GM18861 (cell line): Measurements from ENCODE around the gene STXBP6.
"Not testable (repeated sequence)": the region's sequence is repeated elsewhere in the genome, so short reads cannot be mapped to it uniquely, and the experiment has no call there.

Experiments used
- ATAC-seq: cut with Tn5 transposase; IDR thresholded peaks from one replicate; pipeline ENCODE4 v1.9.1; 2021; ENCODE audit not compliant: unreplicated experiment

STXBP6 gene

DNA sequence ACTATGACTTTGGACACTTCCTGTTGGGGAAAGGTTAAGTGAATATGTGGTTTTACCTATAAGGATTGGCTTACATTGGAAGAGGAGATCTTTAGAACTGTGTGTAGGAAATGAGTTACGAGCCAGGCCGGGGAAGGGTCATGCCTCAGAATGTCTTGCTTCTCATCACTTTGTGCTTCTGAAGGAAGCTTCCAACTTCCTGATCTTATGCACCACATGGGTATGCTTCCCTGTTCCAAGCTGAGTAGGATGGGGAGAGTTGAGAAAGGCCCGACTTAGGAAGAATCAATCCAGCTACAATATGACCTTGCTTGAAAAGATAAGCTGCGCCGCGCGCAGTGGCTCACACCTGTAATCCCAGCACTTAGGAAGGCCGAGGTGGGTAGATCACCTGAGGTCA, 59.9 kb downstream of the STXBP6 start:
- no peak for ATAC-seq

DNA sequence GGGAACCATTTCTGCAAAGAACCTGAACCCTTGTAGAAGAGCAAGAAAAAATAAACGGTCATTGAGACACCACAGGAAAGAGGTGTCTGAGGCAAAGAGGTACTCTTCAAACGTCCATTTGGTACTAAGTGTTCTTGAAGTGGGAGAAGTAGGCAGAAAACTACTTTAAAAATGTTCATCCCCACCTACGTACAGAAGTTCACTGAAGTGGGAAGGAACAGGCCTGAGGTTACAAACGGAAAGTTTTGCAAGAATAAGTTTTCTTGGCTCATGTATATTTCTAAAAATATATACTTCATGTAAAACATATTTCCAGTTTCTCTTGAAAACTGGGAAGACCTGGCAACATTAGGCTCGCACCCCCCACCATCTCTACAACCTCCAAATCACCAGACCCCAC, 61.2 kb downstream of the STXBP6 start:
- ATAC-seq = no peak

DNA sequence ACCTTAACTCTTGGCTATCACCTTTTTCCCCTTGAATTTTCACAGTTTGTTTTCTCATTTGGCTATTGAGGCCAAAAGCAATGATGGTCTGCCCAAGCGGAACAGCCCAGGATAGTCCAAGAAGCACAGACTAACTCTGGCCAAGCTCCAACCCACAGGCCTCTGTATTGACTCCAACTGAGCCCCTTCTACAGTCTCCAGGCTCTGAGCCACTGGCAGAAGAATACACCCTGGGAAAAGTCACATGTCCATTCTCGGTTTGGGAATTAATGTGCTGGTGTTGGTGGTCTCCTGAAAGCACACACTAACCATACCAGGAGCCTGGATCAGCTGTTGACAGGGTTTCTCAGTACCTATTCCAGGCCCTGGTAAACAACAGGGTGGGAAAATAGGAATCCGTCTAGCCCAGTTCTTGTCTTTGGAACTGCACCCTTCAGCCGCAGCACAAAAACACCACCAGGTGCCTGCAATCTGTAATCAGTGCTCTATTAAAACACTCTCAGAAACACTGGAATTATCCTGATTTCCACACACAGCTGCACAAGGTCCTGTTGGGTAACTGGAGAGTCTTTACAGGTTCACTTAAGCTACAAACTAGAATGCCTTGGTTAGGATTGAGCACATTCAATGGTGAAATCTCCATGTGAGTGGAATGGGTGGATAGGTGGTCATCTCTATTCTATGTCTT, 63.6 kb downstream of the STXBP6 start:
- ATAC-seq = no peak

DNA sequence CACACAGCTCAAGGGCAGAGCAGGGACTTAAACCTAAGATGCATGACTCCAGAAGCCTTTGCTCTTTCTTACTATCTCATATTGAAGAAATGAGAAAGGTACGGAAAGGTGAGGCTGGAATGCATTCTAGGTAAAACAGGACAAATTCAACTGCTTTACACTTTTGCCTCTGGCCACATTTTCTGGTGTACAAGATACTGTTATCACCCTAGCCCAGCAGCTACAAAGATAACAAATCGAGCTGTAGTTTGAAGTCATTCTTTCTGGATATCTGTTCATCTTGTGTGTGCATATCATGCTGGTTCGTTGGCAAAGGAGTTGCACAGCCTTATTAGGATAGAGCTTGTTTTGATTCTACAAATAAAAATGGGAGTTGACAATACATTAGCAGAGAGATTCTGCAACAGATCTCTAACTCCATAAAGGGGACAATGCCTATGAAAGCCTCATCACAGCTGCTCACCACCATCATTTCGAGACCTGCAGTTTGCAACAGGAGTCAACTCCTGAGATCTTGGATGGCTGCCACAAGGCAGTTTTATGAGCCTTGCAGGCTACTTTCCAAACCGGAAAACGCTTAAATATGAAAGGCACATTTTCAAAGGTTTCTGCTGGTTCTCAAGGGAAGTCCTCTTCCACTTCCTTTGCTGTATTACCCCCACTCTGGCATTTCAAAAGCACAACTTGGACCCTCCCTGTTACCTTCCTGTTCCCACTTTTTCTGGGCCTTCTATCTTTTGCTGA, 64.9 kb downstream of the STXBP6 start:
- ATAC-seq = no peak

DNA sequence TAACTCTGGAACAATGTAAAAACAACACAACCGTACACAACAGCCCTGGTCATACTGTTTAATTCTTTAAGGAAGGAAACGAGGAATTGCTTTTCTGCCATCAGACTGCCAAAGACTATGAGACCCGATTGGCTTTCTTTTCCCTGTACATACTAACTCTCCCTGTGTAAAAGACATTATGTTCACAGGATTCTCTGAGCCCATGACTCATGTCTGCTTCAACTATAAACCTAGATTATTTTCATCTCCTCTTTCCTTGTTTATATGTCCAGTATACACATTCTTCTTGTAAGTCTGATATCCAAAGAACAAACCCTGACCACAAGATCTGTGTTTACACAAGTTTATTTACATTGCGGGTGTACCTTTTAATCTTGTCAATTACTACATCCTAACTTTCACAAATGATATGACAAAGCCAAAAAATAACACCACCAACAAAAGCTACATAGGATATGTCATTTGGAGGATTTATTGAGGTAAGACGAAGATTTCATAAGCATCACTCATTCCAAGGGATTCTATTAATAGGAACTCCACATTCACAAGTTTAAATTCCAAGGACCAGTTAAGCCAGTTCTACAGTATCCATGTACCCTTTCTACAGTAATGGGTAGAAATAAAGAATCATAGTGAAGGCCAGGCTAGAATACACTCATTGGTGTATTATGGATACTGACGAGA, 67.3 kb downstream of the STXBP6 start:
- ATAC-seq = no peak

DNA sequence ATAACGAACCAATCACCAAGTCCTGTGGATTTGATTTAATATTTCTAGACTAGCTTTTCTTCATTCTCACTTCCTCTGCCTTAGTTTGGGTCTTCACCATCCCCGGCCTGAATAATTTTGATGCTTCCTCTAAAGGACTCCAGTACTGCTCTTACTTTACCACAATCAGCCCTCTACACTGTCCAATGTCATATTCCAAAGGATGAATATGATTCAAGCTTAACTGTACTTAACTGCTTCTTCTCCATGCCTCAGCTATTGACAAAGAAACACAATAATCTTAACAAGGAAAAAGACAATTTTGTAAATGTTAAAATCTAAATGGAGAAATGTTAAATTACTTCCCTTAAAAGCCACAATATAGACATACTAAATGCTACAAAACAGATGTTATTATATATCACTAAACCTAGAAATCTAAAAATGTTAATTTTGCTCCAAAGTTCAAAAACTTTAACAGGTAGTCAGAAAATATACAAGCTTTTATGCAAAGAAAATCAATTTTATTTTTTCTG, 70.2 kb downstream of the STXBP6 start:
- peak; percentile 26 for ATAC-seq

DNA sequence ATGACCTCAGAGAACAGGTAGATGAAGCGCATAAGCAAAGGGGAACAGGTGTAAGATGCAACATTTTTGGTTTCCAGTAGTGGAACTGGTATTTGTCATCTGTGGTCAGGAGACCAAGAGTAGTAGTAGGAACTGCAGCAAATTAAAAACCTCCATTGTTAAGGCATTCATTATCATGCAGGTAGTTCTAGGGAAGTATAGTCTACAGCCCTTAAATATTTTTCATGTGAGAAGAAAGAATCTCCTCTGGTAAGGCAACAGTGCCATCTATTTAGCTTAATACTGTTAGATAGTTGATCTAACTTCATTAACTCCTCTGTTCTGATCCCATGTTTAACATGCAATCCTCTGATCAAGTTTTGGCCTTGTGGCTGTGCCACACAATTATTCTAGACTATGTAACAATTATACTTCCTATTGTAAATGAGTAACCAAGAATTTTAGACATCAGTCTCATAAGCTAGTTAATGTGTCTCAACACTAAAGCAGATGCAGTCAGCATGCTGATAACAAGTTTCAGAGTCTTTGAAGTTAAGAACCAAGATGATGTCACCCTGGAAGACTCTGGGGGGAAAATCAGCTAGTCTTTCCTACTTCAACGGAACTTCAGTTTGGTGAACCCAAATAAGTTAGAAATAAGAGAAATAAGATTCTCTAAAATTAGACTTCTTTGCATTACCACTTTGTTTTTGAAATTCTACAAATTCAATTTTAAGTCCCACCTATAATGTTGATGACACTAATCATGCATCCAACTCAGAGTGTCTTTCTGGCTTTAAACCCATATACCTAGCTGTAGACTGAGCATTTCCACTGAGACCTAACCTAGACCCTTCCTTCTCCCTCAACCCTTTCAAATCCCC, 70.9 kb downstream of the STXBP6 start:
- ATAC-seq = peak; percentile 86

DNA sequence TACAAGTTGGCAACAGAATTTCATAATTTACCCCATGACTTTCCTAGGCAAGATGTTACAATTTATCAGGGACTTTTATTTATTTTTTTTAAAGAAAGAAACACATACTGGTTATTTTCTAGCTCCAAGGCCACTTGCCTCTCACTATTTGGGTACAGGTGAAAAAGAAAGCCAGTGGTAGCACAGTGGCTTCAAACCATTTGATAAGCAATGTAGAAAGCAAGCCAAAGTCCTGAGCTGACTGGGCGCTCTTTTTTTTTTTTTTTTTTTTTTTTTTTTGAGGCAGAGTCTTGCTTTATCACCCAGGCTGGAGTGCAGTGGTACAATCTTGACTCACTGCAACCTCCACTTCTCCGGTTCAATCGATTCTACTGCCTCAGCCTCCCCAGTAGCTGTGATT, 73.3 kb downstream of the STXBP6 start:
- no peak for ATAC-seq

DNA sequence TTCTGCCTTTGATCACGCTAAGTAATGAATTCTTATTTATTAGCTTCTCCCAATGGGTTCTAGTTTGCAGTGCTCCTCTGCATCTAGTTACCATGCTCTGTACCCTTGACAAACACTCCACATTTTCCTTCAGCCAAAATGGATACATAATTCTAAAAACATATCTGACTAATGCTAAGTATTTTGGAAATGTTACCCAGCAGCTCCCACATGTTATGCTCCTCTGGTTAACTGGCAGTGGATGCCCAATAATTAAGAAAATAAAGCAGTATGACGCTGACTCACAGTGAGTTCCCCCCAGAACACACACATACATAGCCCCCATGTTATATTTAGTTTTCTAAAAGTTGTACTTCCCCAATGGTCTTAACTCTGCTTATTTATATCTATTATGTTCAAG, 74.6 kb downstream of the STXBP6 start:
- ATAC-seq = no peak

DNA sequence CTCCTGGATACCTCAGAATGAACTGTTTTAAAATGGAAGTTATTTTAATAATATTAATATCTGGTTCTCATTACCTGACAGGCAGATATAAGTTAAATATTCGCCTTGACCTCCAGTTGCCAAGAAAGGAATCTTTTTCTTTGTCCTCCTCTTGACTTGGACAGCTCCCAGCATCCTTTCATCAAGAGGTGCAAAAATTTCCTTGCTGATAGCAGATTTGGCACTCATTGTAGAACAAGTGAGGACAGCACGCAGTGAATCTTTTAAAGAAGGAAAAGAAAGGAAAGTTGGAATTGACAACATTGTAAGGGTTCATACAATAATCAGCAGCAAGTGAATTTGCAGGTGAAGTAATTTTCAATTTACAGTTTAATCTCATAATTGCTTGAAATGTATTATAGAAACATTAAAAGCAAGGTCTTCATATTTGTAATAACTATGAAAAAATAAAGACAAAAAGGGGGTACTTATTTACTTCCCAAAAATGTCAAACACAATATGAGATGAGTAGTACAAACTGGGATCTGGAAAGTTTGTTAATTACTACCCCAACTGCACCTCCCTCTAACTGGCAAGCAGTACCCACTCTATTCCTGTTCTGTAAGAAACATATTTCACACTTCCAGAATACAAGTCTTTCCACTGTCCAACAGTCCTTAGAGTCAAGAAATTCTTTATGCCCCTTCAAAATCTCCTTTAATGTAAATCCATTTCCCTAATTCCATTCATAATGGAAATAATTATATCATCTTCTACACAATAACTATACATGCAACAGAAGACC, 75.2 kb downstream of the STXBP6 start:
- no peak for ATAC-seq

DNA sequence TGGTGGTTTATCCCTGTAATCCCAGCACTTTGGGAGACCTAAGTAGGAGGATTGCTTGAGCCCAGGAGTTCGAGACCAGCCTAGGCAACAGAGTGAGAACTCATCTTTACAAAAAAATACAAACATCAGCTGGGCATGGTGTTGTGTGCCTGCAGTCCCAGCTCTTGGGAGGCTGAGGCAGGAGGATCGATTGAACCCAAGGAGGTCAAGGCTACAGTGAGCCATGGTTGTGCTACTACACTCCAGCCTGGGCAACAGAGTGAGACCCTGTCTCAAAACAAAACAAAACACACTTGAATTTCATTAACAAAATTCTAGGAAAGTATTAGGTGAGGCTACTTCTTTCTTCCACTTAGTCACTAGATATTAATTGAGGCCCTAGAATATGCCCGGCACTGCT, 77.1 kb downstream of the STXBP6 start:
- ATAC-seq = no peak

DNA sequence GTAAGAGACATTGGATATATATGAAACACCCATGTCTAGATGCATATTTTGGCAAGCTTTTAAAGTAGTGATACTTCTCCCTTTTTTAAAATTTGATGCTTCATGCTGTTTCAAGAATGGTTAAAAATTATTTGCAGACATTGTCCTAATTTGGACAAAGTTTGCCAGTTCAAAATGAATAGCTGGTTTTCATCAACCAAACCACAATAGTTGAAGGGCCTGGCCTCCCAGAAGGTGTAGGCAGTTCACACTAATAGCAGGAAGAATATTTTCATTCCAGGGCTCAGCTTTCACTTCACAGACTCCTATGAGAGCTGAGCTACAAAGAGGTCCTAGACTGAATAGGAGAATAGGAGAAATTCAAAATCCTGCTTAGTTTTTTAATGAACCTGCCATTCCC, 78.7 kb downstream of the STXBP6 start:
- ATAC-seq = no peak

DNA sequence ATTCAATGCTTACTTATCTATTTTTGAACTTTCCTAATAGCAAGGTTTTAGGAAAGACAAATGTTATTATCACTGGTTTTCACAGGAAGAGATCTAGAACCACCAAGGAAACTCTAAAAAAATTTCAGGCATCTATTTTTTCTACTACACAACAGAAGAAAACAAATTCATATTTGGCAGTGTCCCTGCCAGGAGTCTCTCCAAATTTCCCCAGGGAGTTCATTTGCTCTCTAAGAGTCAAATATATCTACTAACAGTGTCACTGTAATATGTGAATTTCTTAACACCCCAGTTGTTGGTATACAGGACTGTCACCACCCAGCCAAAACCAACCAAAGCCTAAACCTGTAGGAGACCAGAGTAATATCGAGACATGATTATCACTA, 83.4 kb downstream of the STXBP6 start:
- no peak for ATAC-seq

DNA sequence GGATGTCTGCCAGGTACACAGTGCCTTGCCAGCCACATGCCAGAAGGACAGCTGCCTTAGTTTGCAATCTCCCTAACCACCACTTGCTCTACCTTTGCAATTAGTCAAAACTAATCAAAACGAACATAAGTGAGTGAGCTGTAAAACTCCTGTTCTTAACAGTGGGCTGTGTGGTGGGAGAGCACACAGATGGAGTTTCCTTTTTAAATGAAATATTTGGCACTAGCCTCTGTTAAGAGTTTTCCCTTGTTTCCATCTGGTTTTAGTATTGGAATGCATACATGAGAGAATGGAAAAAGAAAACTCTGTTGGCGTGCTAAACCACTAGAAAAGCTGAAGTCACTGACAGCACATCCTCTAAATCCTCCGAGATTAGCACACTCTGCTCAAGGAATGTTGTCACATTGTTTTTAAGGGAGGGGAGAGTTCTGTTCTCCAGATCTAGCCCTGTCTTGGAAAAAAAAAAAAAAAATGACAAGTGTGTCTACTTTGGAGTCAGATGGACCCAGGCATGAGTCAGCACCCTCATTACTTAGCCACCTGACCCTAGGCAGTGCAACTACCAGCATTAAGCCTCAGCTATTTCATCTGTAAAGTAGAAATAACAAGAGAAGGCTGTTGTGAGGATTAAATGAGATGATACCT, 83.9 kb downstream of the STXBP6 start:
- ATAC-seq = no peak

DNA sequence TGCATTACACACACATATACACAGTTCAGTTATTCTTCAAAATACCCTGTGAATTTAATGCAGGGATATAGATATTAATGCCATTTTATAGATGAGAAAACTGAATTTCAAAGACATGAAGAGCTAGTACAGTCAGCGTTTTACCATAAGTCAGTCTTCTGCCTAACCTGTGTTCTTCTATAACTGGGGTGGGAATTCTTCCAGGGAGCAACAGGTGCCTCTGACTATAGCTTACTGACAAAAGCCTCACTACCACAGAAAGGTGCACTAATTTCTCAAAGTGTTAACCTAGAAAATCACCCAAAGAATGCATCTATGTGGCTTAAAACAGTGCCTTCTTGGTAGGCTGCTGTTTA, 84.4 kb downstream of the STXBP6 start:
- no peak for ATAC-seq

DNA sequence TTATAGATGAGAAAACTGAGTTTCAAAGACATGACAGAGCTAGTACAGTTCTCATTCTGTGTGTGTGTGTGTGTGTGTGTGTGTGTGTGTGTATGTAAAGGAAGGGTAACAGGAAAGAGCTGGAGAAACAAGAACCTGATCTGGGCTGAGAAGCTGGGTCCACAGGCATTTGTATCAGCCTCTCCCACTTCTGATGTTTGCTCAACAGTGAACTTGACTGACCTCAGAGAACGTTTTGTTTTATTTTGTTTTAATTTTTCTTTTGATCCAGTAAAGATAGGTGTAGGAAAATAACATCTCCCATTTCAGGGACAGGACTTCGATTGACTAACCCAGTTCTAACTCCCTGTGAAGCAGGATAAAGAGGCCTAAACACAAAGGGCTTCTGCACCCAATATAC, 85.4 kb downstream of the STXBP6 start:
- ATAC-seq = no peak

DNA sequence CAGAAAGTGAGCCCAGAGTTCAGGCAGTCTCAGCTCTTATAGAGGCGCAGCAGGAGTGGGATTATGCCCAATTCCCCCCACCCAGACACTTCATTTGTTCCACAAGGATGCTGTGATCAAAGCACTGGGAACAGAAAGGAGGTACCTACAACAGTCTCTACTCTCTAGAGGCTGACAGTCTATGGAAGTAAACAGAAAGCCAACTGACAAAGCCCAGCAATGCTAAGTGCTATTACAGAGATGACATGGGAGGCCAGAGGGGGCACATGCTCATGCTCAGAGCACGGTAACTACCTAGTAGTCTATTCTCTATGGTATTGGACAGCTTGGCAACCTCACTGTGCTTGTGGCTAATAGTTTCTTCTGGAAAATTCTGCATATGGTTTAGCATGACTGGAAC, 85.9 kb downstream of the STXBP6 start:
- ATAC-seq = no peak

DNA sequence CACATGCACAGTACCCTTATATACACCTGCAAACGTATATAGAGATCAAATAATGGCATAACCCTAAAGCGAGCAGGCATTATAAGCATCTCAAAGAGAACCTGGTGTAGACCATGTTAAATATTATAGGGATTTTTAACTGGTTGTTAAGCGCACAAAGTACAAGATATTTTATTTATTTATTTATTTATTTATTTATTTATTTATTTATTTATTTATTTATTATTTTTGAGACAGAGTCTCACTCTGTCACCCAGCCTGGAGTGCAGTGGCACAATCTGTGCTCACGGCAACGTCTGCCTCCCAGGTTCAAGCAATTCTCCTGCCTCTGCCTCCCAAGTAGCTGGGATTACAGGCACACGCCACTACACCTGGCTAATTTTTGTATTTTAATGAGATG, 87.8 kb downstream of the STXBP6 start:
- ATAC-seq = not testable (repeated sequence)

DNA sequence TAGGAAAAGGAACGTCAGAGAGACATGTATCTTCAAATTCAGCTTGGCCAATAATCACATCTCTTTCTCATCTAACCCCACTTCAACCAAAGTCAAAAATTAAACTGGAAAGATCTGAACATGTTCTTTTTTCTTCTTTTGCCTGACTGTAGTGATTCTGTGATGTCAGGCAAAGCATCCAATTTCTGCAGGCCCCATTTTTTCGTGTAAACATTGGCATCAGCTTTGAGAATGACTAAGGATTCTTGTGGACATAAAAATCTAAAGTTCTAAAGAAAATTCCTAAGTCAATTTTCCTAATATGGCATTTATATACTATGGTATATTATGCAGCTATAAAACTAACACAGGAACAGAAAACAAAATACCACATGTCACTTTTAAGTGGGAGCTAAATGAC, 89.1 kb downstream of the STXBP6 start:
- no peak for ATAC-seq

DNA sequence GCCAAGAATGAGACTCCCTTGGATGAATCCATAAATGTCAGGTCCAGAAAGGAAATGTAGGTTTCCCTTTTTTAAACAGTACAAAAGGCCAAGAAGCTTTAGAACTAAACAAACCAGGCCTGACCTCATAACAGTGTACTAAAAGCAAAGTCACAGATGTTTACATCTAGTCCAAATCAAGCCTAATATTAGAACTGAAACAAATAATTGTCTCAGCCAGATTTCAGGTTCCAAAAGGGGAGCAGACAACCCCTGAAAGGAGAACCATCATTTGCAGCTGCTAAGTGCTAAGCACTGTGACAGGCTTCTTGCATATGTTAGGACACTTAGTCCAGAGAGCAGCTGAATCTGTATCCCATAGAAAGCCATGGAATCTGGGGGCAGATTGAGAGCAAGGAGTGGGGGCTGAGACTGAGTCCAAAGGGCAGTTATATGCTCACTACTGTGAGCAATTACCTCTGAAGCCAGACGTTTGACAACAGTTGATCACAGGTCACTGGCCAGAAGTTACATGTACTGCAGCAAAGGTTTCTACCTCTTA, 90.1 kb downstream of the STXBP6 start:
- peak; percentile 71 for ATAC-seq
